OCI-LY3 (cell line): ENCODE measurements around the gene TTC24.

Experiments used
- EZH2phosphoT487 ChIP-seq: fragments of 200-600 bp; shearing (Covaris generic); IDR thresholded peaks from 2 replicates; pipeline ENCODE4 v1.6.1; 2018; ENCODE audit warnings: antibody characterized with exemption, mixed run types, low read depth
- TF ChIP-seq, protein P1 (sequence below): fragments of 200-600, 300-600 bp; sonication (generic); IDR thresholded peaks from 2 replicates; pipeline ENCODE4 v1.5.1; 2014; ENCODE audit warnings: antibody characterized with exemption, low read length, low read depth

- TF ChIP-seq, protein P1, sequence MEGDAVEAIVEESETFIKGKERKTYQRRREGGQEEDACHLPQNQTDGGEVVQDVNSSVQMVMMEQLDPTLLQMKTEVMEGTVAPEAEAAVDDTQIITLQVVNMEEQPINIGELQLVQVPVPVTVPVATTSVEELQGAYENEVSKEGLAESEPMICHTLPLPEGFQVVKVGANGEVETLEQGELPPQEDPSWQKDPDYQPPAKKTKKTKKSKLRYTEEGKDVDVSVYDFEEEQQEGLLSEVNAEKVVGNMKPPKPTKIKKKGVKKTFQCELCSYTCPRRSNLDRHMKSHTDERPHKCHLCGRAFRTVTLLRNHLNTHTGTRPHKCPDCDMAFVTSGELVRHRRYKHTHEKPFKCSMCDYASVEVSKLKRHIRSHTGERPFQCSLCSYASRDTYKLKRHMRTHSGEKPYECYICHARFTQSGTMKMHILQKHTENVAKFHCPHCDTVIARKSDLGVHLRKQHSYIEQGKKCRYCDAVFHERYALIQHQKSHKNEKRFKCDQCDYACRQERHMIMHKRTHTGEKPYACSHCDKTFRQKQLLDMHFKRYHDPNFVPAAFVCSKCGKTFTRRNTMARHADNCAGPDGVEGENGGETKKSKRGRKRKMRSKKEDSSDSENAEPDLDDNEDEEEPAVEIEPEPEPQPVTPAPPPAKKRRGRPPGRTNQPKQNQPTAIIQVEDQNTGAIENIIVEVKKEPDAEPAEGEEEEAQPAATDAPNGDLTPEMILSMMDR, result no peak
- no peak for TF ChIP-seq EZH2phosphoT487
Measured at GRCh38 chr1:156546267-156546666, 33.3 kb upstream of the TTC24 start.
